Measurements from ENCODE around the gene TOP2A.

Gene TOP2A

GRCh38 chr17:40349477-40349894, 68.2 kb downstream of the TOP2A start:
- DNase-seq: no peak
- H3K27me3 ChIP-seq: no peaks in the 10 kb centered on the region
- H3K4me1 ChIP-seq: peaks cover 81% of the 10 kb centered on the region
- H3K36me3 ChIP-seq: peaks cover 46% of the 10 kb centered on the region
- TF ChIP-seq CTCF (IDR thresholded peaks at IDR 0.05; ENCODE audit: low read depth, low read length): no peak
- H3K4me3 ChIP-seq (ENCODE audit: low read depth, low read length): peak overlapping the region; percentile 36; the same call in 1 of the 2 replicates
- no peaks in the 10 kb centered on the region for H3K9me3 ChIP-seq

- no peak for TF ChIP-seq CTCF (IDR thresholded peaks at IDR 0.05; ENCODE audit: low read depth, low read length)
- peak; percentile 51 for DNase-seq
- Histone ChIP-seq H3K4me1 (peaks cover 81% of the 10 kb centered on the region), H3K27me3 (no peaks in the 10 kb centered on the region), H3K36me3 (peaks cover 40% of the 10 kb centered on the region), H3K4me3 (ENCODE audit: low read depth, low read length) (no peak overlapping the region), H3K9me3 (no peaks in the 10 kb centered on the region)
Observed at GRCh38 chr17:40348562-40349476, 68.9 kb downstream of the TOP2A start.

GRCh38 chr17:40348136-40348504, 69.6 kb downstream of the TOP2A start:
- no peak overlapping the region for H3K4me3 ChIP-seq (ENCODE audit: low read depth, low read length)
- no peaks in the 10 kb centered on the region for H3K27me3 ChIP-seq
- TF ChIP-seq CTCF (IDR thresholded peaks at IDR 0.05; ENCODE audit: low read depth, low read length): no peak
- no peaks in the 10 kb centered on the region for H3K9me3 ChIP-seq
- peaks cover 79% of the 10 kb centered on the region for H3K4me1 ChIP-seq
- peaks cover 35% of the 10 kb centered on the region for H3K36me3 ChIP-seq
- no peak for DNase-seq

GRCh38 chr17:40347319-40348135, 70.2 kb downstream of the TOP2A start:
- DNase-seq: no peak
- TF ChIP-seq CTCF (IDR thresholded peaks at IDR 0.05; ENCODE audit: low read depth, low read length): no peak
- H3K4me3 ChIP-seq (ENCODE audit: low read depth, low read length): no peak overlapping the region
- peaks cover 81% of the 10 kb centered on the region for H3K4me1 ChIP-seq
- H3K9me3 ChIP-seq: no peaks in the 10 kb centered on the region
- peaks cover 35% of the 10 kb centered on the region for H3K36me3 ChIP-seq
- no peaks in the 10 kb centered on the region for H3K27me3 ChIP-seq

GRCh38 chr17:40346765-40347158, 70.9 kb downstream of the TOP2A start:
- no peak for DNase-seq
- no peaks in the 10 kb centered on the region for H3K27me3 ChIP-seq
- no peak for TF ChIP-seq CTCF (IDR thresholded peaks at IDR 0.05; ENCODE audit: low read depth, low read length)
- peaks cover 77% of the 10 kb centered on the region for H3K4me1 ChIP-seq
- no peaks in the 10 kb centered on the region for H3K9me3 ChIP-seq
- H3K4me3 ChIP-seq (ENCODE audit: low read depth, low read length): no peak overlapping the region
- H3K36me3 ChIP-seq: peaks cover 30% of the 10 kb centered on the region
